NCI-H446 (cell line): ENCODE results near the gene WDR82.
"Not testable (repeated sequence)": the region's sequence is repeated elsewhere in the genome, so short reads cannot be mapped to it uniquely, and the experiment has no call there.

Source experiments
- DNase-seq, 2 experiments: peaks; one replicate each; lab custom pipeline; 2025; lab: John Stamatoyannopoulos, UW

Gene WDR82

GRCh38 chr3:52289747-52290595, 11.5 kb upstream of the WDR82 start:
- DNase-seq, result no peak

DNA sequence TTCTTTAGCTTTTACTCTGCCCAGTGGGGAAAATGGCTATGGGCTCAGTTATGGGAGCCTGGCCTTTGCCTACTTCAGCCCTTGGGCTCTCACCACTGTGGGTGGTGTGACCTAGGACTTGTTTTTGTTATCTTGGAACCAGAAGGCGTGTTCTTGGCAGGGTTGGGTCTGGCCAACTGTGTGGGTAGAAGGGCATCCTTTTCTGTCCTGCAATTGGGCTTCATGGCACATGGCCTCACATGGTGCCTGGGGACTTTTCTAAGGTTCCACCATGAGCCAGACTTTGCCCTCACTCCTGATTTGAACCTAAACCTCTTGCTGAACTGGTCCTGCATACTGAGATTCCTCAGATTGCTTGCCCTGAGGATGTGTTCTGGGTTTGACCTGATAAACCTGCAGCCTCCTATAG, 10.9 kb upstream of the WDR82 start:
- DNase-seq, result no peak

DNA sequence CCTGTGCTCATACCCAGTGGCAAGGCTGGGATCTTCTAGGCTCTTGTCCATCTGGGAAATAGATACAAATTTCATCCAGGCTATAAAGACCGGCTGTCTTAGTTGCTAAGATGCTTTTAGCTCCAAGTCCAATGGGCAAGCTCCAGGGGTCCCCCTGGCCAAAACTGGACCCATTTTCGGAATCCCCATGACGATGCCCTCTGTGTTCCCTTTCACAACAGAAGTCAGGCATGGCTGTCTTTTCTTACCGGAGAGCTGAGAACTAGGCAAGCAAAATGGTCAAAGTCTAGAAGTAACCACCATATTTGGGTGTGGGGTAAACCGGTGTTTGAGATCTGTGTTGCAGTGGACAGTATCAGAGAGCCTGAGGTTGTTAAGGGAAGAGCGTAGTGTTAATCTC, 10.2 kb upstream of the WDR82 start:
- DNase-seq, result no peak

- DNase-seq, result no peak
Measured at GRCh38 chr3:52286777-52287110, 8.3 kb upstream of the WDR82 start.

DNA sequence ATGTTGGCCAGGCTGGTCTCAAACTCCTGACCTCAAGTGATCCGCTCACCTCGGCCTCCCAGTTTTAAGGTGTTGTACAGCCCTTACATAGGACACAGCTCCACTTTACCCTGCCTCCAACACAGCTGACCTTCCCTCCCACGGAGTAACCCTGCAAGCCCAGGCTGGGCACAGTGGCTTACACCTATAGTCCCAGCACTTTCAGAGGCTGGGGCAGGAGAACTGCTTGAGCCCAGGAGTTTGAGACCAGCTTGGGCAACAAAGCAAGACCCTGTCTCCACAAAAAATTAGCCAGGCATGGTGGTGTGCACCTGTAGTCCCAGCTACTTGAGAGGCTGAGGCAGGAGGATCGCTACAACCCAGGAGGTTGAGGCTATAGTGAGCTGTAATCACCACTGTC, 5.6 kb upstream of the WDR82 start:
- not testable (repeated sequence) for DNase-seq

DNA sequence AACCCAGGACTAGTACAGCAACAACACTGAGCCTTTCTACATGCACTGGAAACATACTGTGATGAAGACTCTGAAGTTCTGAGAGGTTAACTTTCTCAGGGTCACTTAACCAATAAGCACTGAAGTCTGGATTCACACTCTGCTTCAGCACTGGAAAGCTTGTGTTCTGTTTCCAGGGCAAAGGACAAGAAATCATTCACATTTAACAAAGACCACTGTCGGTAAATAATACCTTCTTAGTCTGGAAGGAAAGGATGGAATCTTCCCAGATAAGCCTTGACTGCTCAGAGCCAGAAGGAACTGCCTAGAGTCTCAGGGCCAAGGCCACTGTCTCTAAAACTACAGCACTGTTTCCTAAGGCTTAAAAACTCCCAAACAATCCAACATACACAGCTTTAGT, 4.9 kb upstream of the WDR82 start:
- no peak for DNase-seq

- DNase-seq, result no peak
Measured at GRCh38 chr3:52281981-52282801, 3.7 kb upstream of the WDR82 start.

DNA sequence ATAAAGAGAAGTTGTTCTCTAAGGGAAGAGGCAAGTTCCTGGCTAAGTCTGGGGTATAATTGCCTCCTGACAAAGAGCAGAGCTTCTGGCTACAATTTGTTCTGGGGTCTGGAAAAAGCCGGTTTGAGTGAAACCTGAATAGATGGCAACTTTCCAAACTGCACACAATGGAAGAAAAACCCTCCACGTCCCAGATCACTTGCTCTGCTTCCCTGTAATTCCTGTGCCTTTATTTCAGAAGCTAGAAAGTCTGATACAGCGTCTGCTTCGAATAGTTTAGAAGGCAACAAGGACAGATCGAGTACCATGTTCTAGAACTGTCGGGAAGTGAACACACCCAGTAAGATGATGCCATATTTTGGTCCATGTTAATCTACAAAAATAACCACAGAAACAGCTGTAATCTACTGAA, 1.6 kb upstream of the WDR82 start:
- DNase-seq, result peak in 1 of 2 experiments; percentile 7

DNA sequence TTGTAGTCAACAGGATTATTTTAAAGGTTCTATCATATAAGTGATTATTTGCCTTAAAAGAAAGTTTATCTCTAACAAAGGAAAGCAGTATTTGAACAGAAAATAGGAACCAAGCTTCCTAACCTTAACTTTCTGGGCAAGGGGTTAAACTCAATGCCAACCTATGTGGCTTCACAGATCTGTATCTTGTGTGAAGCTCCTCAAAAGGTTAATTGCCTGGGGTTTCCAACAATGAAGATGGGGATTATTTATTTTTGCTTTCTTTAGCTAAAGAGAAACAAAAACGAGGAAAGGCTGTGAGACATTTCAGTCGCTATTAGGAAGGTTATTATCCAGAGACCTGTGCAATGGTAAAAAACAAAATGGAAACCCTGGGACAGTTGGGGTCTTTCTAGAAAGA, 1.1 kb upstream of the WDR82 start:
- DNase-seq, result no peak

- DNase-seq, result peak in 1 of 2 experiments; percentile 51
Measured at GRCh38 chr3:52277972-52278509, 408 bp downstream of the WDR82 start.

GRCh38 chr3:52277071-52277964, 1.1 kb downstream of the WDR82 start:
- DNase-seq, result peak in 1 of 2 experiments; percentile 47

DNA sequence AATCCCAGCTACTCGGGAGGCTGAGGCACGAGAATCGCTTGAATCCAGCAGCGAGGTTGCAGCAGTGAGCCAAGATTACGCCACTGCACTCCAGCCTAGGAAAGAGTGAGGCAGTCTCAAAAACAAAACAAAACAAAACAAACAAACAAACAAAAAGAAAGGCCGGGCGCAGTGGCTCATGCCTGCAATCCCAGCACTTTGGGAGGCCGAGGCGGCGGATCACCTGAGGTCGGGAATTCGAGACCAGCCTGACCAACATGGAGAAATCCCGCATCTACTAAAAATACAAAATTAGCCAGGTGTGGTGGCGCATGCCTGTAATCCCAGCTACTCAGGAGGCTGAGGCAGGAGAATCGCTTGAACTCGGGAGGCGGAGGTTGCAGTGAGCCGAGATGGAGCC, 3.7 kb downstream of the WDR82 start:
- not testable (repeated sequence) for DNase-seq

DNA sequence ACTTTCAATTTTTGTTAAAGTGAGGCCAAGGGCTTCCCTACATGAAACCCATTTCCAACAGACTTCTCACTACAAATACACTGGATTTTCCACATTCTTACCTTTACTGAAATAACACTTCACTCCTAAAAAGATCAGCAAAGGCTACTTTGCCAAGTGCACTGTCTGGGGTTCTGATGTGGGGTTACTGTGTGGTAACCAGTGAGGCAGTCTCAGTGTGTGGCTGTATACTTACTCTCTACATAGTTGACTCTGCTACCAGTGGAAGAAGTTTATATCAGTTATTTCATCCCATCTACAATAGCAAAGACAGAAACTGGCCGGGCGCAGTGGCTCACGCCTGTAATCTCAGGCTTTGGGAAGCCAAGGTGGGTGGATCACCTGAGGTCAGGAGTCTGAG, 5.6 kb downstream of the WDR82 start:
- no peak for DNase-seq

DNA sequence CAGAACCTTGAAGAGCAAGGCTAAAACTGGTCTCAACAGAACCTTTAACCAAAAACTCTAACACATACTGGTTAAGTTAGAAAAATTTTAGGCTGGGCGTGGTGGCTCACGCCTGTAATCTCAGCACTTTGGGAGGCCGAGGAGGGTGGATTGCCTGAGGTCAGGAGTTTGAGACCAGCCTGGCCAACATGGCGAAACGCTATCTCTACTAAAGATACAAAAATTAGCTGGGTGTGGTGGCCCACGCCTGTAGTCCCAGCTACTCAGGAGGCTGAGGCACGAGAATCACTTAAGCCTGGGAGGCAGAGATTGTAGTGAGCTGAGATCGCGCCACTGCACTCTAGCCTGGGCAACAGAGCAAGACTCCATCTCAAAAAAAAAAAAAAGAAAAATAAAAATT, 6.3 kb downstream of the WDR82 start:
- not testable (repeated sequence) for DNase-seq

- no peak for DNase-seq
Measured at GRCh38 chr3:52270252-52270754, 8.1 kb downstream of the WDR82 start.

GRCh38 chr3:52269776-52270175, 8.7 kb downstream of the WDR82 start:
- DNase-seq, result no peak

DNA sequence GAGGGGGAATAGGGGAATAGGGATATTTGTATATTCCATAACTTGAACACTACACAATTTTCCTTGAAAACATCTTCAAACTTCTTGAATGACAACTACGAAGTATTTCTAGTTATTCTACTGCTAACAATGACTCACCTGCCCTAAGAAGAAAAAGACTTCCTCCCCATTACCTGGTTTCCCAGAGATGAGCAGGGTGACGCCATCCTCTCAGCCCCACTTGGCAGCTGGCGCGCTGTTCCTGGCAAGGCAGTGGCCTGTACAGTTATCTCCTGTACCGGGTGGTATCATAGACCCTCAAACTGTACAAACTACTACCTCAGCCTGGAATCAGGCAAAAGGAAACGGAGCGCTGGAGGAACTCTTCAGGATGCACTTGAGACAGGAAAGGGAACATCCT, 10.4 kb downstream of the WDR82 start:
- no peak for DNase-seq

GRCh38 chr3:52265387-52265786, 13.1 kb downstream of the WDR82 start:
- DNase-seq, result no peak

DNA sequence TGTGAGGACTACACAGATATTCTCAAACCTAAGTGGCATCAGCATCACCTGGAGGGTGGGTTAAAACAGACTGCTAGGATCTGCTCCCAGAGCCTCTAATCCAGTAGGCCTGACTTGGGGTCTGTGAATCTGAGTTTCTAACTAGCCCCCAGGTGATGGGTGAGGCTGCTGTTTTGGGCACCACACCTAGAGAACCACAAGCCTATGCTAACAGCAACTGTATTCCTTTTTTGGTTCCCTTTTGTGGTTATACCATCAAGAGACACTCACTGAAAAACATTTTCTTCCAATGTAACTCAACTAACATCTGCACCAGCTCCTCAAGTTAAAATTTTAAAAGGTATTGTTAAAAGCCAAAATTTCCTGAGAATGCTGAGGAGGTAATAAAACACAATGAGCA, 16.0 kb downstream of the WDR82 start:
- no peak for DNase-seq

DNA sequence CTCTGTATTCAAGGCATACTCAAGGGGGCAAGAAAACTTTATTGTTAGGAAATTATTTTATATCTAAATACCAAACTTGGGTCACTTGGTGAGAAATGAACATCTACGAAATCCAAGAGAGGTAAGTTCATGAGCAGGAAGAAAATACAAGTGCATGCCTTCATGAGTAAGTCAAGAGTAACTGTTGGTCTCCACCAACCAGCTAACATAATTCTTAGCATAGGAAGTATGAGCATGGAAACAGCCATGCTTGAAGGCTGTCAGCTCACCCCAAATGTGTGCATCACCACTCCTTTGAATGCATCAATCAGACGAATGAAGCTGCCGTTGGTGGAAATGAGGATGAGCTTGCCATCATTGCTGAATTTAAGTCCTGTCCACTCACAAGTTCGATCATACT, 19.0 kb downstream of the WDR82 start:
- no peak for DNase-seq

- DNase-seq, result no peak
Measured at GRCh38 chr3:52259035-52259434, 19.4 kb downstream of the WDR82 start.

DNA sequence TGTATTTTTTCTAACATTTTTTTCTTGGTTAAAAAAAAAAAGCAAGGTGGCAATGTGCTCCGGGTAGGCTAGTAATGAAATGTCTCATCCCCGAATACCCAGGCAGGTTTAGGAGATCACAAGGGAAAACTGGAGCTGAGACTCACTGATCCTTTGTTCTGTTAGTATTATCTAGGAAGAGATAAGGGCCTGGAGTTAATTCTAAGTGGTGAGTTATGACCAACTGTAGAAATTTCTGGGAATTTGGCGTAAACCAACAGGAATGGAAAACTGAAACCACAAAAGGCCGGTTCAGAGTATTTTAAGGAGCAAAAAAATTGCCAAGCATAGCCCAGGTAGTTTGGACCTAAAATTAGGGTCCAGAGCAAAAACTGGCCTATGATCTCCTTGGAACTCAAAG, 20.5 kb downstream of the WDR82 start:
- DNase-seq, result no peak
